HG03457 (cell line): ENCODE results near the gene CACNA2D4.

Experiments
- ATAC-seq: cut with Tn5 transposase; IDR thresholded peaks from one replicate; pipeline ENCODE4 v1.9.1; 2021; ENCODE audit warnings: moderate number of reproducible peaks; ENCODE audit not compliant: unreplicated experiment

The CACNA2D4 gene

DNA sequence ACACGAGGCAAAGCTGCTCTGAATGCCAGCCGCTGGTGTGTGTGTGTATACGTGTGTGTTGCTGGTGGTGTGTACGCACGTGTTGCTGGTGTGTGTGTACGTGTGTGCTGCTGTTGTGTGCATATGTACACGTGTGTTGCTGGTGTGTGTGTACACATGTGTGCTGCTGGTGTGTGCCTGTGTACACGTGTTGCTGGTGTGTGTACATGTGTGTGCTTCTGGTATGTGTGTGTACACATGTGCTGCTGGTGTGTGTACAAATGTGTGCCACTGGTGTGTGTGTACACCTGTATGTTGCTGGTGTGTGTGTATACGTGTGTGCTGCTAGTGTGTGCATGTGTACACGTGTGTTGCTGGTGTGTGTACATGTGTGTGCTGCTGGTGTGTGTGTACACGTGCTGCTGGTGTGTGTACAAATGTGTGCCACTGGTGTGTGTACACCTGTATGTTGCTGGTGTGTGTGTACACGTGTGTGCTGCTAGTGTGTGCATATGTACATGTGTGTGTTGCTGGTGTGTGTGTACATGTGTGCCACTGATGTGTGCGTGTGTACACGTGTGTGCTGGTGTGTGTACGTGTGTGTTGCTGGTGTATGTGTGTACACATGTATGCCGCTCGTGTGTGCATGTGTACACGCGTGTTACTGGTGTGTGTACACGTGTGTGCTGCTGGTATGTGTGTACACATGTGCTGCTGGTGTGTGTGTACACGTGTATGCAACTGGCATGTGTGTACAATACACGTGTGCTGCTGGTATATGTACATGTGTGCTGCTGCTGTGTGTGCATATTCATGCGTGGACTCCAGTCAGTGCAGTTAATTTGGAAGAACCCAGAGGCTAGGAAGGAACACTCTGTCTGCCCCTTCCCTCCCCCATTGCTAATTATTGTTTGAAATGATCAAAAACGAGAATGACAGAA lies 47.2 kb downstream of the CACNA2D4 start:
- no peak for ATAC-seq

DNA sequence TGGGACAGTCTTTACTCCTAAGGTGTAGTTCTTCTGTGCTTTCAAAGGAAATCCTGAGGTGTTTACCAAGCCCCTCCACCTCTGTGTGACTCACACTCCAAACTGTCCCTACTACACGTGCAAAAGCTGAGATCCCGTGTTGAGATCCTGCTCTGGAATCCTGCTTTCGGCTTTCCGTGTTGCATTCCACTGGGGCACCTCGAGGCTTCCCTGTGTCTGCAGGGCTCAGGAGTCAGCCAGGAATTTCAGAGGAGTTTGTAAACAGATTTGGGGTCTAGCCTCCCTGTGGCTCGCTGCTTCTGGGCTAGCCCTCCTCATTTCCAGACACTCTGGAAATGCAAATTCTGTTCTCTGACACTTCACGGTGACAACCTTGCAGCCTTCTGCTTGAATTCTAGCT lies 48.4 kb downstream of the CACNA2D4 start:
- no peak for ATAC-seq

DNA sequence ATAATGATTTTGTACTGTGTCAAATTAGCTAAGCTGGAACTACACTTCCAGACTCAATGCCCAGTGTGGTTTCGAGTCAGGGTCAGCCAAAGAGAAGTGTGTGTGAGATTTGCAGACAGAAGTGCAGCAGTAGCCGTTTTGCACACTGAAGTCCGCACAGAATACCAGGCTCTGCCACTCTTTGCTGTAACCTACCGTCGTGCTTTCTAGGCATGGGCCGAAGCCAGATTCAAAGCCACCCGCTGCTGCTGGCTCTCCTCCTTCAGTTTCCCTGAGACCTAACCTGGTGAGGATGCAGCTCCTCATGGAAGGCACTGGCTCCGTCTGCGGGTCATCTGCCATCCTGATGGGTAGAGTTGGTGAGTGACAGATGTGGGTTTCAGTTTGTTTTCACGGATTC lies 49.3 kb downstream of the CACNA2D4 start:
- ATAC-seq: no peak

DNA sequence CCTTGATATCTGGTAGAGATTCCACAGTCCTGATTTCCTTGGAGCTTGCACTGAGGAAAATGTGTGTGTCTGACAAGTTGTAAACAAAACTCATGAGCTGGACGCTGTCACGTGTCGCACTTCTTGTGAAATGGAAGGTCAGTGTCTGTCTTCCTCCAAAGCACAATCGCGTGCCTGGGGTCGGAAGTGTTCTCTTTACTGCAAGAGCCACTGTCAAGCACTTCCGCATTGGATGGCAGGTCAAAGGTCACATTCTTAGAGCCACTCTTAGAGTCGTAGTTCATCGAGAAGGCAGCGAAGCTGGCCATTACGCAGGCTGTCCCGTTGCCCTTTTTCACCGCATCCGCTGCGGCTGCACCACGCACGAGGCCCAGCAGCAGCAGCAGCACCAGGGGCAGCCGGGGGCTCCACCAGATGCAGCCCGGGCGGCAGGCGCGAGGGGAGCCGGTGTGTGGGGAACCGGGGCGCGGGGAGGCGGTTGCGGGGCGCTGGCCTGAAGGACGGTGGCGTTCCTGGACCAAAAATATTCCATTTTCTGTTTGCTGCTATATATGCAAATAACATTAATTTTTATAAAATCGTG lies 53.1 kb downstream of the CACNA2D4 start:
- no peak for ATAC-seq

DNA sequence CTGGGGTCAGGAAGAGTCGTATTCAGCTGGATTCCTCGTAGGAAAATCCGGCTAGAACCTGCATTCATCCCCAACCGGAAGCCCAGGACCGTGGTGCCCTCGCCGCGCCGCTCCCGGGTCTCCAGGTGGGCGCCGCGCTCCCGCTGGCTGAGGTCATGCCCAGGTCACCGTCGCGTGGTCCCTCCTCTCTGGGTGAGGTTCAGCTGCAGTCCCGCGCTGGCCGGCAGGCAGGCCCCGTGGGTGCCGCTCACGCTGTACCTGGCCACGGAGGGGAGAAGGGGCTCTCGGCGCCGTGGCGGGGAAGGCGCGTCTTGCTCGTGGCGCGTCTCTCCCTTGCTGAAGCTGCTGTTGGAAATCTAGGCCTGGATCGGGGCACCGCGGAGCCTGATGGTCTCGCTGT lies 53.6 kb downstream of the CACNA2D4 start:
- ATAC-seq: no peak

DNA sequence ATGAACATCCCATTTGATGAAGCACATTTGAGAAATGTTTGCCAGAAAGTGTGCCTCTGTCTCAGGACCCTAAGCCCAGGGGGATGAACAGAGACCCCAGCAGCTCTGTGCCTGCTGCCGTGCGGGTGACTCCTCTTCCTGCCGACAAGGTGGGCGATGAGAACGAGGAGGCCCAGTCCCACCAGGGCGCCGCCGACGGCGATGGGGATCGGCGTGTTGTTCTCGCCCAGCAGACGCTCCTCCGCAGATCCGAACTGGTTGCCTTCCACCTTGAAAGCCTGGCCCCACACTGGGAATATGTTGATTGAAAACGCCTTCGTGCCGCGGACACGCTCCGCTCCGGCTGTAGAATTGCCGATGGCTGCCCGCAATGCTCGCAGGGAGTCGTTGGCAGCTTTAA lies 54.0 kb downstream of the CACNA2D4 start:
- ATAC-seq: no peak

DNA sequence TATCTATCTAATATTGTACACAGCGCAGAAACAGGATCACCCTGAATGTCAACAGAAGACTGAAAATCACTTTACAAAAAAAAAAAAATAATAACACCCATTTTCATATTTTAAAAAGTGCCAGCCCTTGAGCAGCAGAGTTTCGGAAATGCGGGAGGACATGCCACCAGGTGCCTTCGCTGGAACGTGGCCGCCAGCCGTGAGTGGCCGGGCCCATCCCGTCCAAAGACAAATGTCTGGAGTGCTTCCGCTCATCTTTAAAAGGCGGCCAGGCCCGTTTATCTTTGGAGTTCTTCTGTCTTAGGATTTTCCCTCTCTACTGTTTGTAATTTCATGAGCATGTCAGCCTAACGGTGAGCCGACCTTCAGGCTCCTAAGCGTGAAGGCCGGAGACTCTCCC lies 54.6 kb downstream of the CACNA2D4 start:
- ATAC-seq: no peak

DNA sequence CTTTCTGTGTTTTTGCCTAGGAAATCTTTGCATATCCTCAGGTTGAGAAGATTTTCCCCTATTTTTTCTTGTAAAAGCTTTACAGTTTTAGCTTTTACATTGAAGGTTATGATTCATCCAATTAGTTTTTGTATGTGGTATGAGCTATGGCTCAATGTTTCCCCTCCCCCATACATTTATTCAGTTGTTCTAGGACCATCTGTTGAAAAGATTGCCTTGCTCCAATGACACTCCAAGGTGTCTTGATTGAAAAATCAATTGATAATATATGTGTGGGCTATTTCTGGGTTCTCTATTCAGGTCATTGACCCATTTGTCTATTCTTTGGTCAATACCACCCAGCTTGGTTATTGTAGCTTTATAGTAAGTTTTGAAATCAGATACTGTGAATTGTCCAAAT lies 55.5 kb downstream of the CACNA2D4 start:
- no peak for ATAC-seq

DNA sequence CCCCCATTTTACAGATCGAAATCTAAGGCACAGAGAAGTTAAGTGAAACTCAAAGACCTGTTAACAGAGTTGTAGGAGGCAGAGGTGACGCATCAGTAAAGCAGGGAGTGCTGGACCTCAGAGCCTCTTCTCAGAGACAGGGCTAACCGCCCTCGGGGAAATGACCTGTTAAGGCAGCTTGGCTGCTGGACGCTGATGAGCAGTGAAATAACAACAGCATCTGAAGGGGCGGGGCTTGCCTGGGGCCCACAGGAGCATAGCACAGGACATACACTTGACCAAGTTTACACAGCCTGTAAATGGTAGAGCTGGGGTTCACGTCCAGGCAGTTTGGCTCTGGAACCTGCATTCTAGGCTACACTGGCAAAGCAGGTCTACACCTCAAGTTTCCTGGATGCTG lies 58.8 kb downstream of the CACNA2D4 start:
- ATAC-seq: no peak

DNA sequence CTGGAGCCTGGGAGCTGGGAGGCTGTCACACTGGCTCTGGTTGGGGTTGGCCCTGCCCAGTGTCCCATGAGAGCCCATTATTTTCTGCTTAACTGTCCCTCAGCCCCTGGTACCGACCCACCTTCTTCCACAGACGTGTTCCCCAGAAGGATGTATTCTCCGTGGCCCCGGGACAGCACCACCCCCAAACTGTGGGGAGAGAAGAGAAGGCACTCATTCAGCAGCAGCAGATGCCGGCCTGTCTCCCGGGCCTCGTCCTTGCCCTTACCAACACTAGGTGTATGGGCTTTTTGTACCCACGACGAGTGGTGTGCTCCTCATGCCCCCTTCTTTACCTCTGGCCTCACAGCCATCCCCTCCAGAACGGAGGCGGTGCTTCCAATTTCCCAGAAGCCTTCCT lies 60.0 kb downstream of the CACNA2D4 start:
- no peak for ATAC-seq

DNA sequence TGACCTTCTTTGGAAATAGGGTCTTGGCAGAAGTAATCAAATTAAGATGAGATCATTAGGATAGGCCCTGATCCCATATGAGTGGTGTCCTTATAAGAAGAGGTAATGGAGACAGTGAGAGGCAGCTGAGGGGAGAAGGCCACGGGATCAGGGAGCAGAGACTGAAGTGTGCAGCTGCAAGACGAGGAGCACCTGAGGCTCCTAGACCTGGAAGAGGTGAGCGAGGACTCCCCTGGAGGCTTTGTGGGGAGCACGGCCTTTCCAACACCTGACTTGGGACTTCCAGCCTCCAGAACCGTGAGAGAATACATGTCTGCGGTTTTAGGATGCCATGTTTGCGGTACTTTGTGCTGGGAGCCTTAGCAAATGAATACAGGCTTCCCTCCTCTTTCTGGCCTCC lies 60.6 kb downstream of the CACNA2D4 start:
- ATAC-seq: no peak

DNA sequence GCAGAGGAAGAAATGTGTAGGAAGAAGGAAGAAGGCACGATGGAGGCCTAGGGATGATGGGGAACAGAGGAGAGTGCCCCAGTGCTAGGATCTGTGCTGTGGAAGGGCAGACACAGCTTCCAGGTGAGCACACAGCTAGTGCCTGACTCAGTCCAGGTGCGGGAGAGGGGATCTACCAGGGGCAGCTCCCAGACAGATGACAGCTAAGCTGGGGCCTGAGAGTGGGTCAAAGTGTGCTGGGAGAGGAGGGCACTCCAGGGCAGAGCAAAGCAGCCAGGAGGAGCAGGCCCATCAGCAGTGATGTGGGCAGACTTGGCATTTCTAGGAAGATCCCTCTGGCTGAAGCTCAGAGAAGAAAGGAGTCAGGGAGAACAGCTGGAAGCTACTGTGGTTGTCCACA lies 61.4 kb downstream of the CACNA2D4 start:
- ATAC-seq: no peak

DNA sequence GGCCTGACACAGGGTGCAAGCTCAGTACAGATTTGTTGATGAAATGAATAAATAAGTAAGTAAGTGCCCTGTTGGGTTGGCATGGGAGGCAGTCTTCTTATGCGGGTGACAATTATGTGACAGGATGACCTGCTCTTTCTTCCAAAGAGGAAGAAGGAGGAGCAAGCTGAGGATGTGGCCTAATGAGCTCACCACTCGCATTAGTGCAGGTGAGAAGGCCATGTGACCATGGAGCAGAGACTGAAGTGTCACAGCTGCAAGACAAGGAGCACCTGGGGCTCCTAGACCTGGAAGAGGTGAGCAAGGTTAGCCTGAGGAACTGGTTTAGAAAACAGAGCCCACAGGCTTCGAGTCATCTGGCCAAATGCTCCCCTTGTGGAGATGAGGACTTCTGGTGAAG lies 63.2 kb downstream of the CACNA2D4 start:
- ATAC-seq: no peak

DNA sequence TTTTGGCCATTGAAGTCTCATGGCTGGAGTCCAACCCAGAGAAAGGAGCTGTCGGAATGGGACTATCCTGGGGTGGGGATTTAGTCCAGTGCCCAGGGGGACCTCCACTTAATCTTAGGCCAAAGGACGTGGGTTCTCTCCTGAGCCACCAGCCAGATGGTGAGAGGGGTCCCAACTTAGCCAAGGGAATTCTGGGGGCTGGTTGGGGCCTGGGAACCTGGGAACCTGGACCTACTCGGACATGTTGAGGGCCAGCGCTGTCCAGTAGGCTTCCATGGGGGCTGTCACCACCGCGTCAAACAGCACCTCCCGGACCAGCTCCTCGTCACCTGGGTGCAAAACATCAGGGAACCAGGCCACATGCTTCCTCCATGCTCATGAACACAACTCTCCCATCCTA lies 64.7 kb downstream of the CACNA2D4 start:
- no peak for ATAC-seq

DNA sequence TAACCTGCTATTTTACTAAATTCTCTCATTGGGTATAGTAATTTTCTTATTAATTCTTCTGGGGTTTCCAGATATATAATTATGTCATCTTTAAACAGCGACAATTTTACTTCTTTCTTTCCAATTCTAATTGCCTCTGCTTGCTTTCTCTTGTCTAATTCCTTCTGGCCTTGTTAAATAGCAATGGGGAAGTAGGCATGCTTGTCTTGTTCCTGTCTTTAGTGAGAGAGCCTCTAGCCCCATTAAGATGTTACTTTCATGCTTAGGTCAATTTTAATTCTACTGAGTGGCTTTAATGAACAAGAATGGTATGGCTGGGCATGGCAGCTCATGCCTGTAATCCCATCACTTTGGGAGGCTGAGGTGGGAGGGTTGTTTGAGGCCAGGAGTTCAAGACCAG lies 66.4 kb downstream of the CACNA2D4 start:
- ATAC-seq: no peak

DNA sequence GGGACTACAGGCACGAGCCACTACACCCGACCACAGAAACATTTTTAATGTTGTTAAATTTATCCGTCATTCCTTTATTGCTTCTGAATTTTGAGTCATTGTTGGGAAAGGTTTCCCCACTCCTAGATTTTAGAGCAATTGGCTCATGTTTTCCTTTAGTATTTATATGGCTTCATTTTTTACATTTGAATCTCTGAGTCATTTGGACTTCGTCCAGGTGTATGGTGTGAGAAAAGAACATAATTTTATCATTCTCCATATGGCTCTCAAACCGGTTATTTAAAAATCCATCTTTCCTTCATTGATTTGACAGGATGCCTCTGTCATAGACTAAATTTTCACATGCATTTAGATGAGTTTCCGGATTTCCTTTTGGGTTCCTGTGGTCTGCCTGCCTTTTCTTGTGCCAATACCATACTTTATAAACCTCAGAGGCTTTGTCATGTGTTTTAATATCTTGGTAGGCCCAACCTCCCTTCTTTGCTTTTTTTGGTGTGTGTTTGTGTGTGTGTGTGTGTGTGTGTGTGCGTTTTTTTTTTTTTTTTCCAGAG lies 67.2 kb downstream of the CACNA2D4 start:
- no peak for ATAC-seq

DNA sequence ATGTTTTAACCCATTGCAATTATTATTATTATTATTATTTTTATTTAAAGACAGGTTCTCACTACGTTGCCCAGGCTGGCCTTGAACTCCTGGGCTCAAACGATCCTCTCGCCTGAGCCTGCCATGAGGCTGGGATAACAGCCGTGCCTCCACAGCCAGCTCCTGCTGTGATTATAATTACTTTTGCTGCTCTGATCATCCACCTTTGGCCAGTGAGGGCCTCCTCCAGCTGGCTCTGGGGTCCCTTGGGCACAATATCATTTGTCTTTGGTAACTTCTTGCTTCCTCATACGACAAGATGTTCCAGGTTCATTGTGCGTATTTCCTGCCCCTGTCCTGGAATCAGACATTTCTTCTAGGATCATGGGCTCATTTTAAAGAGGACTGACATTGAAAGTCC lies 69.7 kb downstream of the CACNA2D4 start:
- no peak for ATAC-seq

DNA sequence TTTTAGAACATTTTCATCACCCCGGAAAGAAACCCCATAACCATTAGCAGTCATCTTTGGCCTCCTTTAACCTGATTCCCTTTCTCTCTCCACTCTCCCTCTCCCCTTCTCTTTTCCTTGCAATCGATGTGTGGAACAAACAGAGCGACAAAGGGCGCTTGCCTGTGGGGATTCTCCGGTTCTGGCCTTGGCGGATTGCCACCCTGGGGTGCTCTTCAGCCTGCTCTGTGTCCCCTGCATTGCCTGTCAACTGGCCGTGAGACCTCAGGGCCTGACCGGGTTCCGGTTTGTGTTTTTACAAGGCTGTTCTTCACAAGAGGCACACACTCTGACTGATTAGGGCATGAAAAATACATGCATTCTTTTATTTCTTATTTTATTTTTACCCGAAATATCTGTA lies 70.3 kb downstream of the CACNA2D4 start:
- ATAC-seq: no peak

DNA sequence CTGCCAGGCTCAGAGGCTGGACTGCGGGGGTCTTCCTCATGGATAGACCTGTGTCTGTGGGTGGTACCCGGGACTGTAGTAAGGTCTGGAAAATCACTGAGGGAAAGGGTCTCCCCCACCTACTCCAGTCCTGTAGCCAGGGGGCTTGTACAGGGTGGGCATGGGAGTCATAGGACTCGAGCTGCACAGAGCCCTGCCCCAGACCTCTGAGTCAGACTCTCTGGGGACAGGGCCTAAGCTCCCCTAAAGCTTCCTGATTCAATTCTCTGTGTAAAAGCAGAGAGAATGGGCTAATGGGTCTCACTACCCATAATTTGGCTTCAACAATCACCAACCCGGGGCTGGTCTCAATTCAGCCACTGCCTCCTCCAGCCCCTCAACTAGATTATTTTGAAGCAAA lies 71.0 kb downstream of the CACNA2D4 start:
- no peak for ATAC-seq

DNA sequence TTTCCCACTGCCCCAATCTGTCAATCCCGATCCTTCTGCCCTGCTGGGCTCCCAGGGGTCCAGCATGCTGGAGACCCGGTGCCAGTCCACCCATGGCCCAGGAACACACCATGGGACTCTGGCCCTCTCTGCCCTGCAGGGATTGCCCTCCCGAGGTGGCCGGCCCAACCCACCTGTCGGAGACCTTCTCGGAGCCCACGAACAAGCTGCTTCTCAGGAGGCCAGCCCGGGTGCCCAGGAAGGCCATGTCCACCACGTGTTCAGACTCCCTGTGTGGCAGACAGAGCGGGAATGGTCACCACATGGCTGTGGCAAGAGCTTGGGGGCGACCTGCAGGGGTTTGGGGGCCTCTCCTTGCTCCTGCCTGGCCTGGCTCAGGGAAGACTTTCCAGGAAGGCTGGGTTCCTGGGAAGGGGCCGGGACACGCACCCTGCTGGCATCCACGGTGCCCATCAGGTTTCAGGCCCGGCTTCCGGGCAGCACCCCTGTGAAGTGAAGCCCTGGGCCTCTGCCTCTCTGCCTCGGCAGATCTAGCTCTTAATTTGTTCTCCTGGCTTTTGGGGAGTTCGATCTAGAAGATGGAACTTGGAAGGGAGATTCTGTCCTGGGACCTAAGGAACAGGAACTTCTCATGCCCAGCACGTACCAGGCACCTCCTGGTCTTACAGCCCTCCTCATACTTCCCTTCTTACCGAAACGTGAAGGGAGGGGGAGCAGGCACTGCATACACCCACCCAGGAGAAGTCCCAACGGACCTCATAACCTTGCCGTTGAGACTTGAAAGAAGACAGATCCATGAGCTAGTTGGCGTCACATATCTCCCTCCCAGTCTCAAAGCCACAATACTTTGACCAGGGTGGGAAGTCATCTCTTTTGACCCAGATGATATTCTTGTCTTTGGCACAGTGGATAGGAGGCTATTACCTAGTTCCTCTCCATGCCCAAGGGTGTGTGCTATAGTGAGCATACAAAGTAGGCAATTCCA lies 71.7 kb downstream of the CACNA2D4 start:
- ATAC-seq: no peak

DNA sequence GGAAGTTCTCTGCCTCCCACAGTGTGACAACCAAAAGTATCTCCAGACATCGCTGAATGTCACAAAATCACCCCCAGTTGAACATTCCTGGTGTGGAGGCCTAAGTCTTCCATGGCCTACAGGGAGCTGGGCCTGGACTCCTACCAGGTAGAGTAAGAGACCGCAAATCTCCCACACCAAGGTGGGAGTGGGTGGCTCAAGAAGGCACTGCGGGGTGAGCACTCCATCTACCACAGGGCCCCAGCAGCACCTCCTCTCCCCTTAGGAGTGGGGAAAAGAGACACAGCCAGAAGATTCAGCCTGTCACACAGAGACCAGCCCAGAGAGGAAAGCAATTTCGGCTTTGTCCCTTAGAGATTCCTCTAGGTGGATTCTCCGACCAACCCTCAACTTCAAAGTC lies 72.6 kb downstream of the CACNA2D4 start:
- no peak for ATAC-seq
